HEK293 (cell line): ENCODE measurements around the gene NUP85.

Experiments used
- CTCF ChIA-PET: fragments of 350-600 bp; formaldehyde crosslinking; extraction: SDS; loops from one replicate; lab custom pipeline; 2021; ENCODE audit warnings: antibody characterized with exemption; lab: Yijun Ruan, JAX
- POLR2A ChIA-PET: fragments of 300-600 bp; formaldehyde crosslinking; extraction: SDS; loops from one replicate; lab custom pipeline; 2020; ENCODE audit warnings: antibody characterized with exemption, inconsistent platforms; lab: Yijun Ruan, JAX
- H3K27ac ChIP-seq: fragments of 200-500 bp; sonication (Bioruptor generic); 2 replicates; pipeline ENCODE4 v1.5.1; 2014; ENCODE audit warnings: low read depth, low read length, control low read depth, inconsistent platforms; ENCODE audit errors: extremely low read depth
- H3K36me3 ChIP-seq, 2 experiments: fragments of 200-500 bp in 1 of 2; sonication (Bioruptor generic) in 1 of 2; 1 replicate in 1 of 2; 2 replicates in 1 of 2; pipeline ENCODE4 v1.5.1; 2014 to 2017; ENCODE audit warnings: inconsistent platforms in 2 of 2, low read length in 2 of 2; ENCODE audit not compliant: control insufficient read depth in 2 of 2, insufficient read depth in 1 of 2
- H3K4me1 ChIP-seq: fragments of 200-500 bp; sonication (Bioruptor generic); 2 replicates; pipeline ENCODE4 v1.5.1; 2014; ENCODE audit warnings: mild to moderate bottlenecking, low read length, inconsistent platforms; ENCODE audit not compliant: control insufficient read depth, insufficient read depth
- H3K4me3 ChIP-seq: 2 replicates; pipeline ENCODE4 v1.5.1; 2011; ENCODE audit warnings: low read depth, mild to moderate bottlenecking, control low read depth, low read length, moderate library complexity
- H3K9me3 ChIP-seq: fragments of 200-500 bp; sonication (Bioruptor generic); 2 replicates; pipeline ENCODE4 v1.5.1; 2014; ENCODE audit warnings: low read depth, low read length, inconsistent platforms; ENCODE audit not compliant: control insufficient read depth, insufficient read depth
- EGR2 ChIP-seq: fragments of 450-650 bp; formaldehyde crosslinking; IDR thresholded peaks from 2 replicates; pipeline ENCODE4 v1.5.1; 2016; ENCODE audit warnings: low read depth, missing biosample characterization, missing genetic modification characterization
- GLI2 ChIP-seq: fragments of 450-650 bp; formaldehyde crosslinking; IDR thresholded peaks from 2 replicates; pipeline ENCODE4; 2017; ENCODE audit warnings: missing biosample characterization, missing genetic modification characterization, low read depth, borderline replicate concordance
- GLI4 ChIP-seq: fragments of 450-650 bp; formaldehyde crosslinking; IDR thresholded peaks from 2 replicates; pipeline ENCODE4 v1.5.1; 2016; ENCODE audit warnings: missing biosample characterization, missing genetic modification characterization
- SCRT1 ChIP-seq: fragments of 450-650 bp; formaldehyde crosslinking; IDR thresholded peaks from 2 replicates; pipeline ENCODE4 v1.5.1; 2016; ENCODE audit warnings: missing biosample characterization, missing genetic modification characterization, borderline replicate concordance
- SCRT2 ChIP-seq: fragments of 450-650 bp; formaldehyde crosslinking; IDR thresholded peaks from 2 replicates; pipeline ENCODE4 v1.5.1; 2016; ENCODE audit warnings: missing biosample characterization, missing genetic modification characterization
- ZBTB20 ChIP-seq: fragments of 450-650 bp; formaldehyde crosslinking; IDR thresholded peaks from 2 replicates; pipeline ENCODE4 v1.5.1; 2016; ENCODE audit warnings: missing biosample characterization, missing genetic modification characterization
- ZBTB44 ChIP-seq: fragments of 450-650 bp; IDR thresholded peaks from 2 replicates; pipeline ENCODE4 v1.5.1; 2018; ENCODE audit warnings: missing biosample characterization, mild to moderate bottlenecking, missing genetic modification characterization
- ZBTB8A ChIP-seq: fragments of 450-650 bp; formaldehyde crosslinking; IDR thresholded peaks from 2 replicates; pipeline ENCODE4 v1.5.1; 2016; ENCODE audit warnings: missing biosample characterization, missing genetic modification characterization
- ZFHX2 ChIP-seq: fragments of 450-650 bp; formaldehyde crosslinking; conservative IDR thresholded peaks from 2 replicates; pipeline ENCODE4 v1.5.1; 2016; ENCODE audit warnings: missing biosample characterization, missing genetic modification characterization
- ZNF175 ChIP-seq: fragments of 450-650 bp; formaldehyde crosslinking; IDR thresholded peaks from 2 replicates; pipeline ENCODE4 v1.5.1; 2016; ENCODE audit warnings: missing biosample characterization, missing genetic modification characterization
- ZNF19 ChIP-seq: fragments of 450-650 bp; formaldehyde crosslinking; IDR thresholded peaks from 2 replicates; pipeline ENCODE4; 2016; ENCODE audit warnings: missing biosample characterization, missing genetic modification characterization, low read depth
- ZNF214 ChIP-seq: fragments of 450-650 bp; formaldehyde crosslinking; IDR thresholded peaks from 2 replicates; pipeline ENCODE4 v1.5.1; 2017; ENCODE audit warnings: missing biosample characterization, mild to moderate bottlenecking, missing genetic modification characterization, borderline replicate concordance
- ZNF26 ChIP-seq: fragments of 450-650 bp; formaldehyde crosslinking; IDR thresholded peaks from 2 replicates; pipeline ENCODE4 v1.5.1; 2016; ENCODE audit warnings: missing biosample characterization, missing genetic modification characterization
- ZNF324 ChIP-seq: fragments of 450-650 bp; formaldehyde crosslinking; IDR thresholded peaks from 2 replicates; pipeline ENCODE4 v1.5.1; 2016; ENCODE audit warnings: missing biosample characterization, missing genetic modification characterization
- ZNF391 ChIP-seq: fragments of 450-650 bp; formaldehyde crosslinking; IDR thresholded peaks from 2 replicates; pipeline ENCODE4 v1.5.1; 2016; ENCODE audit warnings: low read depth, missing biosample characterization, missing genetic modification characterization, borderline replicate concordance
- ZNF561 ChIP-seq: fragments of 450-650 bp; IDR thresholded peaks from 2 replicates; pipeline ENCODE4 v1.5.1; 2018; ENCODE audit warnings: missing biosample characterization, missing genetic modification characterization, borderline replicate concordance
- ZNF692 ChIP-seq: fragments of 450-650 bp; formaldehyde crosslinking; IDR thresholded peaks from 2 replicates; pipeline ENCODE4 v1.5.1; 2016; ENCODE audit warnings: missing biosample characterization, missing genetic modification characterization
- ZNF777 ChIP-seq: fragments of 450-650 bp; formaldehyde crosslinking; IDR thresholded peaks from 2 replicates; pipeline ENCODE4 v1.5.1; 2017; ENCODE audit warnings: missing biosample characterization, missing genetic modification characterization, borderline replicate concordance
- ZNF785 ChIP-seq: fragments of 450-650 bp; formaldehyde crosslinking; IDR thresholded peaks from 2 replicates; pipeline ENCODE4 v1.5.1; 2016; ENCODE audit warnings: missing biosample characterization, missing genetic modification characterization
- TF ChIP-seq, protein P1 (sequence below): fragments of 450-650 bp; formaldehyde crosslinking; IDR thresholded peaks from 2 replicates; pipeline ENCODE4 v1.5.1; 2017; ENCODE audit warnings: missing biosample characterization, missing genetic modification characterization
- TF ChIP-seq, protein P2 (sequence below): fragments of 450-650 bp; formaldehyde crosslinking; IDR thresholded peaks from 2 replicates; pipeline ENCODE4; 2016; ENCODE audit warnings: missing biosample characterization, missing genetic modification characterization

The NUP85 gene

GRCh38 chr17:75176625-75177024 lies 28.9 kb upstream of the NUP85 start (continued):
- TF ChIP-seq, protein P1, sequence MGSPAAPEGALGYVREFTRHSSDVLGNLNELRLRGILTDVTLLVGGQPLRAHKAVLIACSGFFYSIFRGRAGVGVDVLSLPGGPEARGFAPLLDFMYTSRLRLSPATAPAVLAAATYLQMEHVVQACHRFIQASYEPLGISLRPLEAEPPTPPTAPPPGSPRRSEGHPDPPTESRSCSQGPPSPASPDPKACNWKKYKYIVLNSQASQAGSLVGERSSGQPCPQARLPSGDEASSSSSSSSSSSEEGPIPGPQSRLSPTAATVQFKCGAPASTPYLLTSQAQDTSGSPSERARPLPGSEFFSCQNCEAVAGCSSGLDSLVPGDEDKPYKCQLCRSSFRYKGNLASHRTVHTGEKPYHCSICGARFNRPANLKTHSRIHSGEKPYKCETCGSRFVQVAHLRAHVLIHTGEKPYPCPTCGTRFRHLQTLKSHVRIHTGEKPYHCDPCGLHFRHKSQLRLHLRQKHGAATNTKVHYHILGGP (tag by site-specific recombination): no peak
- TF ChIP-seq ZNF324 (tag by site-specific recombination): no peak
- no peak for TF ChIP-seq ZNF561
- TF ChIP-seq ZNF19 (tag by site-specific recombination): no peak

GRCh38 chr17:75178453-75178852 lies 27.0 kb upstream of the NUP85 start:
- ChIA-PET CTCF (interaction anchor here (0.7 to 1.1 kb wide), 2 partner anchors 24 to 68 kb away, joined by 3 to 4 read pairs; partner anchors contain the start of gene JPT1), POLR2A (interaction anchor here (0.7 kb wide), 1 partner anchor 15 kb away, joined by 3 read pairs; no protein-coding TSS in a partner anchor)
- H3K36me3 ChIP-seq: peaks cover 74 to 77% of the 10 kb centered on the region in 2 experiments
- peaks cover 5% of the 10 kb centered on the region; the same call in 1 of the 2 replicates for H3K4me1 ChIP-seq
- no peak overlapping the region for H3K27ac ChIP-seq
- TF ChIP-seq EGR2 (tag by site-specific recombination): peak; percentile 32; the same call in 1 of the 2 replicates
- no peak for TF ChIP-seq GLI4 (tag by site-specific recombination)
- TF ChIP-seq ZBTB44 (tag by site-specific recombination): no peak
- TF ChIP-seq ZFHX2 (tag by site-specific recombination): peak; percentile 58
- H3K9me3 ChIP-seq: no peaks in the 10 kb centered on the region
- no peak overlapping the region for H3K4me3 ChIP-seq

DNA sequence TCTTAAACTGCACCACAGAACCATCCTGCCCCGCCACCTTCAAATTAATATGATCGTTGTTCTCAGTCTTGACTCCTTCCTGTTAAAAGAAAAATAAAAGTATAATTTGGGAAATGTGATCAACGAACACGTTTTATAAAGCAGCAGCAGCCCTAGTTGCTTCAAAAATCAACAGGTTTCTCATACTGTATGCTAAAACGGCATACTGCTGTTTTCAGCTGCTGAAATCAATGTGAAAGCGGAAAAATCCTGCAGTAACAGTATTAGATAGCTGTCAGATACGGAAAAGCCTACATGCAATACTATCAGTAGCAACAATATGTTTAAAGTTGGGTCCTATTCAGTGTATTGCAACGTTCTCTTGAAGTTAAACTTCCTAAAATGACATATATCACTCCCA lies 24.4 kb upstream of the NUP85 start:
- ChIA-PET POLR2A (interaction anchor here (1.0 kb wide), 2 partner anchors 9 to 26 kb away, joined by 3 to 6 read pairs; partner anchors contain the start of gene JPT1), CTCF (interaction anchor here (0.5 to 2.0 kb wide), 6 partner anchors 9 to 90 kb away, joined by 3 to 11 read pairs (median 4); partner anchors contain the start of gene MIF4GD)
- H3K4me1 ChIP-seq: peaks cover 5% of the 10 kb centered on the region; the same call in 1 of the 2 replicates
- TF ChIP-seq GLI2: no peak
- TF ChIP-seq ZNF785: no peak
- TF ChIP-seq SCRT2 (tag by site-specific recombination): peak; percentile 96
- peak; percentile 86 for TF ChIP-seq SCRT1
- TF ChIP-seq, protein P2, sequence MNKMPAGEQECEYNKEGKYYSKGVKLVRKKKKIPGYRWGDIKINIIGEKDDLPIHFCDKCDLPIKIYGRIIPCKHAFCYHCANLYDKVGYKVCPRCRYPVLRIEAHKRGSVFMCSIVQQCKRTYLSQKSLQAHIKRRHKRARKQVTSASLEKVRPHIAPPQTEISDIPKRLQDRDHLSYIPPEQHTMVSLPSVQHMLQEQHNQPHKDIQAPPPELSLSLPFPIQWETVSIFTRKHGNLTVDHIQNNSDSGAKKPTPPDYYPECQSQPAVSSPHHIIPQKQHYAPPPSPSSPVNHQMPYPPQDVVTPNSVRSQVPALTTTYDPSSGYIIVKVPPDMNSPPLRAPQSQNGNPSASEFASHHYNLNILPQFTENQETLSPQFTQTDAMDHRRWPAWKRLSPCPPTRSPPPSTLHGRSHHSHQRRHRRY (tag by site-specific recombination): no peak
- TF ChIP-seq ZNF777 (tag by site-specific recombination): no peak
- H3K4me3 ChIP-seq: peak overlapping the region; percentile 56
- H3K27ac ChIP-seq: peak overlapping the region; percentile 95; the same call in 1 of the 2 replicates
- peaks cover 47 to 50% of the 10 kb centered on the region in 2 experiments for H3K36me3 ChIP-seq
- no peaks in the 10 kb centered on the region for H3K9me3 ChIP-seq

DNA sequence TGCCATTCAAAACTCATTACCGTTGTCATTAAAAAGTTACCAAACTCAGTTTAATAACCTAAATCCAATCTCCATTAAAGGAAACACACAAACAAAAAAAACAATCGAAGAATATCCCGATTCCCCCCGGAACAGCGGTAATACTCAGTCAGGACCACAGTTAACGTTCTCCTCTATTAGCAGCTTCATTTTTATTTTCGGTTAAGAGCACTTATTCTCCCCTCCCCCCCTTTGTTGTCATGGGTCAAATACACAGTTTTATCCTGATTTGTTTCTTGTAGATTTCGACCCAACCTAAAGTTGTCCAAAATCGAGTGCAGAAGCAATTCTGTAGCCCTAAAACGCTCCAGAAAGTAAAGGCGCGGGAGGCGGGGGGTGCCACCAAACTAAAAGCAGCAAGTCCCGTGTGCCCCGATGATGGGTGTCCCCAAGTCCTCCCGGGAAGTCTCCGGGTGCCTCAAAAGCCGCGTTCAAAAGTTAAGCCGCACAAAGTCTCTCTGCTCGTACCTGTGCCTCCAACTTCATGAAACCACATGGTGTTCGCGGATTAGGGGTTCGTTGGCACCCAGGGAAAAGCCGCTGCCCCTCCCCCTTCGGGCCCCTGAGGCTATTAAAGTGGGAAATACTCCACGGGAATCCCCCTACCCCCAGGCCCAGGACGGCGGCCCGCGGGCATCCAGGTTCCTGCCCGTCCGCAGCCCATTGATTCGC lies 23.7 kb upstream of the NUP85 start:
- H3K4me1 ChIP-seq: peaks cover 5% of the 10 kb centered on the region; the same call in 1 of the 2 replicates
- H3K27ac ChIP-seq: peak overlapping the region; percentile 95
- ChIA-PET POLR2A (interaction anchor here (0.6 to 1.8 kb wide), 6 partner anchors 10 to 224 kb away, joined by 3 to 14 read pairs (median 5); partner anchors contain the start of genes GRB2 and JPT1), CTCF (interaction anchor here (0.7 to 2.0 kb wide), 4 partner anchors 10 to 89 kb away, joined by 3 to 11 read pairs (median 6); partner anchors contain the start of gene MIF4GD)
- no peaks in the 10 kb centered on the region for H3K9me3 ChIP-seq
- peak overlapping the region; percentile 56 for H3K4me3 ChIP-seq
- peaks cover 41 to 44% of the 10 kb centered on the region in 2 experiments for H3K36me3 ChIP-seq
- no peak for TF ChIP-seq ZNF214 (tag by site-specific recombination)
- no peak for TF ChIP-seq ZNF175
- TF ChIP-seq ZBTB20 (tag by site-specific recombination): 0 out of 2 replicates have a peak, but pooled peaks have one; percentile 78
- TF ChIP-seq ZNF391: peak; percentile 6; the same call in 1 of the 2 replicates
- no peak for TF ChIP-seq ZNF692 (tag by site-specific recombination)
- no peak for TF ChIP-seq ZNF26
- TF ChIP-seq ZBTB8A (tag by site-specific recombination): no peak
